HPDE6-E6E7 (cell line): ENCODE results near the gene FAM90A1.
"Not testable (repeated sequence)": the region's sequence is repeated elsewhere in the genome, so short reads cannot be mapped to it uniquely, and the experiment has no call there.

Source experiments
- DNase-seq: peaks from one replicate; pipeline ENCODE4 v3.0.0; 2011; ENCODE audit warnings: missing footprints; ENCODE audit errors: extremely low spot score

The FAM90A1 gene, protein sequence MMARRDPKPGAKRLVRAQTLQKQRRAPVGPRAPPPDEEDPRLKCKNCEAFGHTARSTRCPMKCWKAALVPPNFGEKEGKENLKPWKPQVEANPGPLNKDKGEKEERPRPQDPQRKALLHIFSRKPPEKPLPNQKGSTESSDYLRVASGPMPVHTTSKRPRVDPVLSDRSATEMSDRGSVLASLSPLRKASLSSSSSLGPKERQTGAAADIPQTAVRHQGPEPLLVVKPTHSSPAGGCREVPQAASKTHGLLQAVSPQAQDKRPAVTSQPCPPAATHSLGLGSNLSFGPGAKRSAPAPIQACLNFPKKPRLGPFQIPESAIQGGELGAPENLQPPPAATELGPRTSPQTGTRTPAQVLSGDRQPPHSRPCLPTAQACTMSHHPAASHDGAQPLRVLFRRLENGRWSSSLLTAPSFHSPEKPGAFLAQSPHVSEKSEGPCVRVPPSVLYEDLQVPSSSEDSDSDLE

DNA sequence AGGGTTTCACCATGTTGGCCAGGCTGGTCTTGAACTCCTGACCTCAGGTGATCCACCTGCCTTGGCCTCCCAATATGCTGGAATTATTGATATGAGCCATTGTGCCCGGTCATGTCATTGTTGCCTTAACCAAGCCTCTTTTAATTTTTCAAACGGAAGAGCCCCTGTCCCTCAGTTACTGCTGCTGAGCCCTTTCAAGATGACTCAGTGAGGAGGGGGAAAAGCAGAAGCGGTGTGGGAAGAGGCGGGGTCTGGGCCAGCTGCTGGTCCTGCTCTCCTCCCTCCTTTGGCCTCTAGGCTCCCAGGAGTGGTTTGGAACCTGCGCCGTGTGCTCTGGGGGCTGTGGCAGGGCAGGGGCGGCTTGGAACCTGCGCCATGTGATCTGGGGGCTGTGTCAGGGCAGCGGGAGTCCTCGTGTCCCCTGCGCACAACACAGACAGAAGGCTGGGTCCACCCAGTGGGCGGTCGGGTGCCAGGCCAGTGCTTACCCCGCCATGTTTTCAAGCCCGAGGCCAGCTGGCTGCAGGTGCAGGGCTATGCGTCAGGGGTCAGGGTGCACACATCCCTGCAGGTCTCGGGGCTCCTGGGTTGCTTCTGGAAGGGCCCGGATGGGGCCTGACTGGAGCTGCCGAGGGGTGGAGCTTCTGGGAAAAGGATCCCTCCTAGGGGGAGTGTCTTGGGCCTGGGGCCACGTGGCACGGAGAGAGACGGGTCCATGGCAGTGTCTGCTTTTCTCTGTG lies at the start of gene FAM90A1:
FAM90A1 (minus strand) TSS at position 627 of the 740 bp plus-strand sequence. CDS start 2,786 bp downstream, outside the sequence.
- DNase-seq: not testable (repeated sequence)

DNA sequence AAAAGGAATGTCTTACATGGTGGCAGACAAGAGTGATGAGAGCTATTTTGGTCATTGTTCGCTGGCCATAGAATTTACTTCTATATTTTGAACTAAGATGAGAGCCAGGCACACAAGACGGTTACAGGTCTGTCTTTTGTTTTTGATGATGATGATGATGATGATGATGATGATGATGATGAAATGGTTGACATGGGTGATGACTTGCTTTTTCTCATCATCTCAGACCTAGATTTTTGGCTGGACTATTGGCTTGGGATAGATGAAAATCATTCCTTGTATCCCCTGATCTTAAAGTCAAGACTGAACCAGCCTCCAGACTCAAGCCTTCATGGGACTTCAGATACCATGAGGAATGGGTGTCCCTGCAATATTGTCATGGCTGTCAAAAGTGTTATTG lies 49.0 kb upstream of the FAM90A1 start:
- not testable (repeated sequence) for DNase-seq

DNA sequence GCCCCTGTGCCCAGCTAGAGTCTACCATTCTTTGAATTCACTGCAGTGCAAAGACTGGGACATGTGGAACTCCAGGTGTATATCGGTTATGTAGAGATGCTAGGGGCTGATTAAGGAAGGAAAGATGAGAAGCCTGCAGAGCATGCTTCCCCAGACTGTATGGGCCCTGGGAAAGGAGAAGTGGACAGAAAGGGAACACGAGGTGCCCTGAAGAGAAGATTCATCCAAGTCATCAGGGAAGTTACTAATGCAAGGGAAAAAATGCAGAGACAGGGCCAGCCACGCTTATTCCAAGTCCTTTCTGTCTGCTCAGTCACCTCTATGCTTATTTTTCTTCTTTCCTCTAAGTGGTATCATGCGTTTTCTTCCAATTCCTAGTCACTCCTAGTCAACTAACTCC lies 39.3 kb upstream of the FAM90A1 start:
- DNase-seq: not testable (repeated sequence)

DNA sequence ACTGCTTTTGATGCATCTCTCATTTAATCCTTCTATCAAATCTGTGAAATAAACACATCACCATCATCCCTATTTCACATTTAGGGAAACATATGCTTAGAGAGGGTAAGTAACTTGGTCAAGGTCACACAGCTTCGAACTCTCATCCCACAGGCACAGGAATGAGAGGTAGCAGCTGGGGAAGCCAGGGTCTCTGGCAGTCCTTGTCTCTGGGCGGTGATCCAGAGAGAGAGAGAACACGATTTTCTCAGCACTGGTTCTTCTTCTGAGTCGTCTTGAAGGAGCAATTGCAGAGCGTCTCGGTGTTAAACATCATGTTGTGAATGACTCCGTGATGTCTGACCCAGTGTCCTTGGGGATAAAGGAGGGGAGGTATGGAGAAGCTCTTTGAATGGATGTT lies 36.8 kb upstream of the FAM90A1 start:
- DNase-seq: not testable (repeated sequence)

DNA sequence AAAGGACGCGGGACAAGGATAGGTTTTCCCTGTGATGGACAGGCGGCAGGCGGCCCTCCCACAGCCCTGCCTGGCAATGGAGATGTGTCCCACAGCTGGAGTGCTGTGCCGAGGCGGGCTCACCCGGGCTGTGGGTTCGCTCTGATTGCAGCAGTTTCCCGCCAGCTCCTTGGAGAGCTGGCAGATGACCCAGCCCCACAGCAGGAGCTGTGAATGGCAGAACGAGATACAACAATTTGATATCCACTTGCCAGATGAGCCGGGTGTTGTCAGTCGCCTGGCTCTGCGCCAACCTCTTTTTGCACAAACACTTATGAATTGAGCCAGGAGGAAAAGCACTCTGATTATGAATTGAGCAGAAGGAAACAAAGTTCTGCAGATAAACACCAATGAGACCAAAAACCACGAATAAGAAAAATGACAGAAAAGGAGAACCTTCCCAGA lies 33.7 kb upstream of the FAM90A1 start:
- DNase-seq: not testable (repeated sequence)

DNA sequence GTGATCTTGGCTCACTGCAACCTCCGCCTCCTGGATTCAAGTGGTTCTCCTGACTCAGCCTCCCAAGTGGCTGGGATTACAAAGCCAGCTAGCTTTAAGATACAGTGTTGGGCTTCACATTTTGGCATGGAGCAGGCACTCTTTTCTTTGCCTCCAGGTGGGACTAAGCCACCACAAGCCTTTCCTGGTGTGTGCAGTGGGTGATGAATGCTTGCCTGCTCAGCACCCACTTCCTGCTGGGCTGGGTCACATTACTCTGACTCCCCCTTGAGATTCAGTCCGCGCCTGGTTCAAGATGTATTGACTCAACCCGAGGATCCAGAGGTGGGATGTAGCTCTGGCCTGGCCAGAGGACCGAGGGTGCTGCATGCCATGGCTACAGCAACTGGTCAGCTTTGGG lies 28.9 kb upstream of the FAM90A1 start:
- DNase-seq: not testable (repeated sequence)

DNA sequence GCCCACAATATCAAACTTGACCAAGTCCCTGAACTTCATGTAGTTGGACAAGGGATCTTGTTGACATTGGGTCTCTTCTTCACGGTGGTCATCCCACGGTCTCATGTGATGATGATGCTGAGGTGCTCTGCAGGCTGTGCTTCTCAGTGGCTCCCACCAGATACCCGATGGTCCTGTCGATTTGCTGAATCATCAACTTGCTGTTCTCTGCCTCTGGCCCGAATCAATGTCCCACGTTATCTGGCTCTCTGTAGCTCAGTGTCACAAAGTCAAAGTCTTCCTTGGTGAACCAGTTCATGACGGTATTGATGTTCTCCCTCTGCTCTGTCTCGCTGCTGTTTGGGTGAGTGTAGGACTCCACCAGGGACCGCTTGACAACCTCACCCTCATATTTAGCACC lies 27.3 kb upstream of the FAM90A1 start:
- DNase-seq: not testable (repeated sequence)

DNA sequence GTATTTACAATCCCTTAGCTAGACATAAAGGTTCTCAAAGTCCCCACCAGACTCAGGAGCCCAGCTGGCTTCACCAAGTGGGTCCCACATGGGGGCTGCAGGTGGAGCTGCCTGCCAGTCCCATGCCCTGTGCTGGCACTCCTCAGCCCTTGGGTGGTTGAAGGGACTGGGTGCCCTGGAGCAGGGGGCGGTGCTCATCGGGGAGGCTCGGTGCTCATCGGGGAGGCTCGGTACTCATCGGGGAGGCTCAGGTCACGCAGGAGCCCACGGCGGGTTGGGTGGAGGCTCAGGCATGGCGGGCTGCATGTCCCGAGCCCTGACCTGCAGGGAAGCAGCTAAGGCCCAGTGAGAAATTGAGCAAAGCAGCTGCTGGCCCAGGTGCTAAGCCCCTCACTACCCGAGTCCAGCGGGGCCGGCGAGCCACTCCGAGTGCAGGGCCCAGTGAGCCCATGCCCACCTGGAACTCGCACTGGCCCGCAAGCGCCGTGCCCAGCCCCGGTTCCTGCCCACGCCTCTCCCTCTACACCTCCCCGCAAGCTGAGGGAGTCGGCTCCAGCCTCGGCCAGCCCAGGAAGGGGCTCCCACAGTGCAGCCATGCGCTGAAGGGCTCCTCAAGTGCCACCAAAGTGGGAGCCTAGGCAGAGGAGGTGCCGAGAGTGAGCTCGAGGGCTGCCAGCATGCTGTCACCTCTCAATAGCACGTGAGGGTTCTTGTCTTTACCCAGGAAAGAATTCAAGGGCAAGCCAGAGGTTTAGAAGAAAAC lies 24.8 kb upstream of the FAM90A1 start:
- DNase-seq: not testable (repeated sequence)

DNA sequence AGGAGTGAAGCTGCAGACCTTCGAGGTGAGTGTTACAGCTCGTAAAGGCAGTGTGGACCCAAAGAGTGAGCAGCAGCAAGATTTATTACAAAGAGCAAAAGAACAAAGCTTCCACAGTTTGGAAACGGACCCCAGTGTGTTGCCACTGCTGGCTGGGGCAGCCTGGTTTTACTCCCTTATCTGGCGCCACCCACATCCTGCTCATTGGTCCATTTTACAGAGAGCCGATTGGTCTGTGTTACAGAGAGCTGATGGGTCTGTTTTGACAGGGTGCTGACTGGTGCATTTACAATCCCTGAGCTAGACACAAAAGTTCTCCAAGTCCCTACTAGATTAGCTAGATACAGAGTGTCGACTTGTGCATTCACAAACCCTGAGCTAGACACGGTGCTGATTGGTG lies 24.2 kb upstream of the FAM90A1 start:
- not testable (repeated sequence) for DNase-seq

DNA sequence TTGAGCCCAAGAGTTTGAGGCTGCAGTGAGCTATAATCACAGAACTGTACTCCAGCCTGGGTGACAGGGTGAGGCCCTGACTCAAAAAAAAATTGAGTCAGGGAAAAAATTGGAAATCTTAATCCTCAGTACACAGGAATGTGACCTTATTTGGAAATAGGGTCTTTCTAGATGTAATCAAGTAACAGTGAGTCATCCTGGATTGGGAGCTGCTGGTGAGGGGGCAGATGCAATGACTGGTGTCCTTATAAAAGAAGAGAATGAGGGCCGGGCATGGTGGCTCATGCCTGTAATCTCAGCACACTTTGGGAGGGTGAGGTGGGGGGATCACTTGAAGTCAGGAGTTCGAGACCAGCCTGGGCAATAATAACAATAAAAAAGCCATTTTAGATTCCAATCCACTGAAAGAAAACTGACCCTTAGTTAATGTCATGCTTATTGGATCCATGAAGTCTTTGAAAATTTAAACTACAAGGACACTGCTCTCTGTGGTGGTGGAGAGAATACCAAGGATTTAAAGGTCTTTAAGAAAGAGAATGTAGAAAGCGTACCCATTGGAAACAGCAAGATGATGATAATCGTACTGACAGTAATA lies 19.6 kb upstream of the FAM90A1 start:
- DNase-seq: not testable (repeated sequence)

DNA sequence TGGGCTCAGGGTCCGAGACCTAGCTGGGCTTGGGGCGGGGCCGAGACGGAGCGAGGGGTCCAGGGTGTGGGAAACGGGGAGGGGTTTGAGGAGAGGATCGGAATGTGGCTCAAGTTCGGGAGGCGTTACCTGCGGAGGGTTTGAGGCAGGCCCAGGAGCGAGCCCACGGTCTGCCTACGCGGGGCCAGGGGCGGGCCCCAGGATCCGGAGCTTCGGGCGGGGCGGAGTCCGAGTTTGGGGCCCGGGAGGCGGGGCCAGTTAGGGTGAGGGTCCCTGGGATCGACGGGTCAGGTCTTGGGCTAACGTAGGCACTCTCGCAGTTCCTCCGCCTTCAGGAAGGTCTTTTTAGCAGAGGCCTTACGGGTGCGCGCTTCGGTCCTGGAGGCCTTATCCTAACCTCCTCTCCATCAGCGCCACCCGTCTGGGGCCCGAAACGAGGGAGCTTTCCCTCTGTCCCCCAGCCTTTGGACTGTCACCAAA lies 16.3 kb upstream of the FAM90A1 start:
- not testable (repeated sequence) for DNase-seq

DNA sequence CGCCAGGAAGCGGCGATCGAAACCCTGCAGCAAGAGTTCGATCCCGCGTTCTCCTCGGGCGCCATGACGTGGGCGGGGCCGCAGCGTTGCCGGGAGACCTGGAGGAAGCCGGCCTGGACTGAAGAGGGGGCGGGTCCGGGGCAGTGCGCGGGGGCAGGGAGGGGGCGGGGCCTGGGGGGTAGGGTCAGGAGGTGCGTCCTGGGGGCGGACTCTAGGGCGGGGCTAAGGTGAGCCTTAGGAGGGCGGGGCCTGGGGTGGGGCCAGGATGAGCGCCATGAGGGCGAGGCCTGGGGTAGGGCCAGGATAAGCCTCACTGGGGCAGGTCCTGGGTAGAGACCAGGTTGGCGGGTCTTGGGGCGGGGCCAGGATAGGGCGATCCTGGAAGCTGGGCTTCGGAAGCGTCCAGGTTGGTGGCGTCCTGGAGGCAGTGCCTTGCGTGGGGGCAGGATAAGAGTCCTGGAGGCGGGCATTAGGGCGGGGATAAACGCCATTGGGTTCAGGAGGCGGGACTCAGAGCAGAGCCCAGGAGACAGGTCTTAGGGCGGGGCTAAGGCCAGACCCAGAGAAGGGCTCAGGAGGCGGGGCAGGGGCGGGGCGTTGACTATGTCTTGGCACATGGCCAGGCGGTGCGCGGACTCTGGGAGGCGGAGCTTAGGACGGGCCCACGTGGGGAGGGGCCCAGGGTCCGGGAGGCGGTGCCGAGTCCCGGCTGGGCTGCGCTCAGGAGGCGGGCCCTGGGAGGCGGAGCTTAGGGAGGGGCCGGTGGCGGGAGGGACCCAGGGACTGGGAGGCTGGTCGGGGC lies 15.7 kb upstream of the FAM90A1 start:
- peak; percentile 60 for DNase-seq

DNA sequence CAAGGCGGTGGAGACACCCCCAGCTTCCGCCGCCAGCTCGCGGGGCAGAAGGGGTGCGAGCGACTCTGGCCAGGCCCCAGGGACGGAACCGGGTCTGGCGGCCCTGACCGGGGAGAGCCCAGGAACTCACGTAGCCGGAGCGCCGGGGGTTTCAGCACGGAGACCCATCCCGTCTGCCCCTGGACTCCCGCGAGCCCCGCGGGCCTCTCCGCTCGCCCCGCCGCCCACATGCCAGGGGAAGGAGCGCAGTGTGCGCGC lies 15.1 kb upstream of the FAM90A1 start:
- DNase-seq: not testable (repeated sequence)

DNA sequence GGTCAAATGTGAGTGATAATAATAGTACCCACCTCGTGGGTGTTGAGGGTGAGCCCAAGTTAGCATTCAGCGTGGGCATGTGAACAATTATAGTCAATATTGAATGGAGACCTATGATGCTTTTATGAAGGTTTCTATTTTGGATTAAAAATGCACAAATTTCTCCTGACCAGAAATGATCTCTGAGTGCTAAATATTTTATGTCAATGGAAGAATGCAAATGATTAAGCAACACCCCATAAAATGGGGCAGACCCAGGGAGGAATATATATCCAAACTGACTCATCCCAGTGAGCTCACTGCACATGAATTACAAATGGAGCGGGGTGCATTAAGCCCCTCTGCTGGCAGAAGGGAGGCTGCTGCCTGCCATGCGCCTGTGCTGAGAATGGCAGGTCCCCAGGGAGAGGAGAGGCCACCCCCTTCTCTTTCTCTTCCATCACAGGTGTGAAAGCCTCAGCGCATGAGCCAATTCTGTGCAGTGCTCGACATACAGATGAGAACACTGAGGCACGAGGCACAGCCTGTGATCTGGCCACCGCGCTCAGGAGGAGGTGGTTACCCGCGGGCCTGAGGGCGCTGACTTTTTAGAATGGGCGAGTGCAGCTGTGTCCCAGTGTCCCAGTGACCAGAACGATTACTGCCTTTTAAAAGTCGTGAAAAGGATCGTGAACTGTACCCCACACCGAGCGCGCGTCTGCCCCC lies 14.7 kb upstream of the FAM90A1 start:
- DNase-seq: not testable (repeated sequence)

DNA sequence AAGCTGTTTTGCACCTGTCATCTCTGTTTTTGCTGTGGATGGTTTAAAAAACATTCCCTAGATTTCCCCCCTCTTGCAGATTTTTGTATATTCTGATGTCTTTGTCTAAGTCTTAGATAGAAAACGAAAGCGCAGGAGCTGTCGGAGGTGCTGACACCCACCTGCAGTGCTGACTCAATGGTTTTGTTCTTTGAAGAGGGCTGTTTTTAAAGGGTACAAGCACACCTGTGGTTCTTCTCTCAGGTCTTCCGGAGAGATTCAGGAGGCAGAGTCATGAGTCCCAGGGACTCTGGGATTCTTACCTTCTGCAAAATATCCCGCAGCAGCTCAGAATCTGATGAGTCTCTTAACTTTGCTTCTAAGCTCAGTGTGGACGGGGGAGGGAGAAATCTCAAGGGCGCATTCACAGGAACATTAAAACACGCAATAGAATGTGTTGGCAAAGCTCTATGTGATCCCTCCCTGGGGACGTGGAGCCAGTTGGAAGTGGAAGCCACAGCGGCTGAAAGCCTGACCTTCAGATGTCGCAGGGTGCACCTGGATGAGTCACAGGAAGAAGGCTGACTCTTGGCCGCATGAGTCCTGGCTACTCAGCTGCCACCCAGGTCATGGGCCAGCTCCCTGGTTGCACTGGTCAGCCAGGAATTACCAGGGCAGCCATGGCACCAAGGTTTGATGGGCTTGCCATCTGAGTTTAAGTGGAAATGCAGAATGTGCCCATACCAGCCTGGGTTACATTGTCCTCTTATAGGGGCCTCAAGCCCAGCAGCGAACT lies 13.1 kb upstream of the FAM90A1 start:
- not testable (repeated sequence) for DNase-seq

DNA sequence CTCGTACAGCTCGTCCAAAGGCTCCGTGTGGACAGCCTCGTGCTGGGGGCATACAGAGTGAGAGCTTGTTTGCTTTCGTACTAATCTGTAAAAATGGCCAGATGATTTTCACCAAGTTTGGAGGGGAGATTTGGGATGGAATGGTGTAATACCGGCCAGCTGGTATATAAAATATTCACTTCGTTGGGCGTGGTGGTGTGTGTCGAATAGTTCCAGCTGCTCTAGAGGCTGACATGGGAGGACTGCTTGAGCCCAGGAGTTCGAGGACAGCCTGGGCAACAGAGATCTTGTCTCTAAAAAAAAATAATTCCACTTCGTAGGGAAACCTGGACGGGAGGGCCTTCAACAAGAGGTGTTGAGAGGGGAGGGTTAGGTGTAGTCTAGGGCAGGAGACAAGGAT lies 9.6 kb upstream of the FAM90A1 start:
- DNase-seq: not testable (repeated sequence)

DNA sequence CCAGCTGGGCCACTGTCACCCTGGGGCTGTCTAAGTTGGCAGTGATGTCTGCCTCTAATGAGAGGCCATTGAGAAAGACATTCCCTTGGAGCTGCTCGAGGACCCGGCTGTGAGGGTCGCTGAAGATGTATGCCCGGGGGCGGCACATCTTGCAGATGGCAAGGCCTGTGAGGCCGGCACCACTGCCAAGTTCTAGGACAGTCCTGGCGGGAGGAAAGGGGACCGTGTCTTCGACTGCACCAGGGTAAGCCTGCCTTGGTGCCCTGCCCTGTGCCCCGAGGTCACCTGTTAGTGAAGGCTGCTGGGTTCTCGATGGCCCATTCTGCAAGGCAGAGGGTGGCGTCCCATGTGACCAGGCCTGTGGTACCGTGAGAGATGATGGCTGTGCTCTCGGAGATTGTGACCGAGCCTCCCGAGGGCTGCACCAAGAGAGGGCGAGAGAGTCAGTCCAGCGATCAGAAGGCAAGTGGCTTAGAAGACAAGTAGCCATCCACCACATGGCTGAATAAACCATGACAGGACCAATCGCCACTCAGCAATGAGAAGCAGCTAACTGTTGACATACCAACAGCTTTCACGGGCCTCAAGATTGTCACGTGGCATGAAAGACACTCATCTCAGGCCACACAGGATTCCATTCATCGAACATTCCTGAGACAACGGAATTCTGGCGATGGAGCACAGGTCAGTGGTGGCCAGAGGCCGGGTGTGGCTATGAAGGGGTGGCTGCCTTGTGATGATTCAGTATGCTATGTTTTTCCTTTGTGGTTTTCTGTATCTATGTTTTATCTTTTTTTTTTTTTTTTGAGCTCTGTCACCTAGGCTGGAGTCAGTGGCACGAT lies 8.1 kb upstream of the FAM90A1 start:
- DNase-seq: not testable (repeated sequence)

DNA sequence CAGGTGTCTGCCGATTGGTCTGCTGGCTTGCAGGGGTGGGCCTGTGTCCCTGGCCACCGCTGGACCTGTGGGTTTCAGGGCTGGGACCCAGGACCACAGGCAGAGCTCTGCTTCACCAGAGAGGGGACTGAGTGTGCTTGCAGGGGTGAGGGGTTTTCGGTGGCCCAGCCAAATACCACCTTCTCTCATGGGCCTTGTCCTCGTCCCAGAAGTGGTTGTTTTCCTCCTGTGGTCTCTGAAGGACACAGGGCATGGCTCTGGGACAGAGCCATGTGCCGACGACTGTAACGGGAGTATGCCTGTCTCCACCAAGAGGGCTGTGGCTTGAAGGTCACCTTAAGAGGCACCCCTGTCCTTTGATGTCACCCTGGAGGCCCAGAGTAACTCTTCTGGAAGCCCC lies 7.3 kb upstream of the FAM90A1 start:
- DNase-seq: not testable (repeated sequence)
